ENCODE results near the gene ADNP. TPM values are rescaled to one million over a fixed set of nuclear protein-coding genes. Genes with fewer than 3 reads are reported as not detected.

The ADNP gene
- polyA plus RNA-seq, 1 experiment, result 36.8 TPM

DNA sequence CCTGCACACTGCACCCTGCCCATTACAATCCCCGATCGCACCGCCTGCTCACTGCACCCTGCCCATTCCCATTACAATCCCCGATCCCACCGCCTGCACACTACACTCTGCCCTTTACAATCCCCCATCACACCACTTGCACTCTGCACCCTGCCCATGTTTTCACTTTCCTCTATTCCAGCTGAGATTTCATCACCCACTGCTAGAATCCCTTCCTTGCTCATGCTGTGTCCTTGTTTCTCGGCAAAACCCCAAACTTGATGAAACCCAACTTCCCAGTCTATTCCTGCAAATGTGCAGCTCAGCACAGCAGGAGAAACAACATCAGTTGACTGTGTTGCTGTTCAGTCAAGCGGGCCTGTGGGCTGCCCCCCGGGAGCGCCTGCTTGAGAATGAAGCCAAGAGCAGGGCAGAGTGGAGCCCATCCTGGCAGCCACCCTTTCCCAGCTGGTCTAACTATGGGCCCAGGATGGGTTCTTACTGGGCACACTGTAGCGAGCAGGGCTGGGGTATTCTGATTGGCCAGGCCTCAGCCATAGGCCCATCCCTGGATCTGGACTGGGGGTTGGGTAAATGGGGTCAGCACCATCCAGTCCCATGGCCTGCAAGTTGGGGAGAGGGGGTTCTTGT, 44.6 kb upstream of the ADNP start:
- no peak overlapping the region for H3K27ac ChIP-seq (ENCODE audit: low read depth, low read length)
- no peak for TF ChIP-seq CTCF (IDR thresholded peaks at IDR 0.05; ENCODE audit: low read depth, low read length)
- ChIA-PET CTCF (interaction anchor here (1.2 kb wide), 1 partner anchor 183 kb away, joined by 5 read pairs; no protein-coding TSS in a partner anchor), POLR2A (no interaction called here)
- H3K9me3 ChIP-seq (ENCODE audit: control insufficient read depth, insufficient read depth, low read length), result peaks cover 6% of the 10 kb centered on the region
- DNase-seq (ENCODE audit: low read depth, low spot score), result no peak
- H3K4me3 ChIP-seq (ENCODE audit: low read depth, low read length), result no peak overlapping the region
- H3K27me3 ChIP-seq (ENCODE audit: control insufficient read depth, insufficient read depth, low read length), result no peaks in the 10 kb centered on the region

- peaks cover 5% of the 10 kb centered on the region for H3K27me3 ChIP-seq (ENCODE audit: control insufficient read depth, insufficient read depth, low read length)
- POLR2A ChIA-PET, result no interaction called here
- no peak for DNase-seq (ENCODE audit: low read depth, low spot score)
Observed at GRCh38 chr20:50969912-50970311, 38.7 kb upstream of the ADNP start.

GRCh38 chr20:50969435-50969834, 38.2 kb upstream of the ADNP start:
- CTCF ChIA-PET, result interaction anchor here (3.4 kb wide), 1 partner anchor 12 kb away, joined by 13 read pairs; no protein-coding TSS in a partner anchor

More at GRCh38 chr20:50969912-50970311, 38.7 kb upstream of the ADNP start:
- Histone ChIP-seq H3K27ac (ENCODE audit: low read depth, low read length) (no peak overlapping the region), H3K4me3 (ENCODE audit: low read depth, low read length) (no peak overlapping the region), H3K9me3 (ENCODE audit: control insufficient read depth, insufficient read depth, low read length) (no peaks in the 10 kb centered on the region)
- no peak for TF ChIP-seq CTCF (IDR thresholded peaks at IDR 0.05; ENCODE audit: low read depth, low read length)
- CTCF ChIA-PET, result interaction anchor here (3.4 kb wide), 1 partner anchor 12 kb away, joined by 13 read pairs; no protein-coding TSS in a partner anchor

GRCh38 chr20:50968289-50968688, 37.1 kb upstream of the ADNP start:
- Histone ChIP-seq H3K27ac (ENCODE audit: low read depth, low read length) (no peak overlapping the region), H3K9me3 (ENCODE audit: control insufficient read depth, insufficient read depth, low read length) (no peaks in the 10 kb centered on the region), H3K27me3 (ENCODE audit: control insufficient read depth, insufficient read depth, low read length) (peaks cover 5% of the 10 kb centered on the region), H3K4me3 (ENCODE audit: low read depth, low read length) (no peak overlapping the region)
- no peak for TF ChIP-seq CTCF (IDR thresholded peaks at IDR 0.05; ENCODE audit: low read depth, low read length)
- POLR2A ChIA-PET, result interaction anchor here (1.0 kb wide), 1 partner anchor 10 kb away, joined by 6 read pairs; the partner anchor contains the start of gene DPM1
- DNase-seq (ENCODE audit: low read depth, low spot score), result no peak
- CTCF ChIA-PET, result no interaction called here

More at GRCh38 chr20:50969435-50969834, 38.2 kb upstream of the ADNP start:
- no peak for TF ChIP-seq CTCF (IDR thresholded peaks at IDR 0.05; ENCODE audit: low read depth, low read length)
- no peaks in the 10 kb centered on the region for H3K9me3 ChIP-seq (ENCODE audit: control insufficient read depth, insufficient read depth, low read length)
- H3K27me3 ChIP-seq (ENCODE audit: control insufficient read depth, insufficient read depth, low read length), result peaks cover 5% of the 10 kb centered on the region
- no peak overlapping the region for H3K27ac ChIP-seq (ENCODE audit: low read depth, low read length)
- POLR2A ChIA-PET, result interaction anchor here (0.6 kb wide), 1 partner anchor 381 kb away, joined by 4 read pairs; no protein-coding TSS in a partner anchor
- DNase-seq (ENCODE audit: low read depth, low spot score), result no peak
- H3K4me3 ChIP-seq (ENCODE audit: low read depth, low read length), result no peak overlapping the region

DNA sequence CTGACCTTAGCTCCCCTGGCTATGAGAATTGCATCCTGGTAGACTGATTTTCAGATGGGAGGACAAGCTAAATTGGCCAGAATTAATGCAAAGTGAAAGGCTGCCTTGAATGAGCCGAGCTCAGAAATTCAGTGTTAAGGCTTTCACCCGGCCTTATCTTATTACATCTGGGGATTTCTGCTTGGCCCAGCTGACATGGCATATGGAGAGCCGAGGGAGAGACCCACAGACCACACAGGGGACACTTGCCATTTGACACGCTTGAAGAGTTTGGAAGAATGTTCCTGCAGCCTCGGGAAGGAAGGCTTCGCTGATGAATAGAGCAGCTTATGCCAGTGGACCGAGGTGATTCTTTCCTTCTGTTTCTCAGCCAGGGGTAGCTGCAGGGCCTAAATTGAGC, 36.3 kb upstream of the ADNP start:
- CTCF ChIA-PET, result interaction anchor here (0.9 kb wide), 2 partner anchors 14 to 173 kb away, joined by 3 to 5 read pairs; partner anchors contain the start of gene BCAS4

More for the DNA sequence above, 36.3 kb upstream of the ADNP start:
- H3K4me3 ChIP-seq (ENCODE audit: low read depth, low read length), result no peak overlapping the region
- peaks cover 5% of the 10 kb centered on the region for H3K27me3 ChIP-seq (ENCODE audit: control insufficient read depth, insufficient read depth, low read length)
- POLR2A ChIA-PET, result interaction anchor here (0.5 to 1.0 kb wide), 3 partner anchors 9 to 12 kb away, joined by 3 to 6 read pairs (median 3); partner anchors contain the start of genes DPM1 and MOCS3
- DNase-seq (ENCODE audit: low read depth, low spot score), result no peak
- TF ChIP-seq CTCF (IDR thresholded peaks at IDR 0.05; ENCODE audit: low read depth, low read length), result no peak
- no peaks in the 10 kb centered on the region for H3K9me3 ChIP-seq (ENCODE audit: control insufficient read depth, insufficient read depth, low read length)
- H3K27ac ChIP-seq (ENCODE audit: low read depth, low read length), result no peak overlapping the region
